Epithelial cell of esophagus (primary cell): ENCODE results near the gene MTHFS.

Experiments used
- DNase-seq: peaks from one replicate; pipeline ENCODE4 v3.0.0; 2010; ENCODE audit warnings: low read depth
- H3K4me3 ChIP-seq: 2 replicates; pipeline ENCODE4 v1.5.1; 2011; ENCODE audit warnings: mild to moderate bottlenecking, low read length, control low read depth
- CTCF ChIP-seq: IDR thresholded peaks from 2 replicates; pipeline ENCODE4 v1.5.1; 2011; ENCODE audit warnings: low read depth, mild to moderate bottlenecking, low read length, control low read depth, inconsistent platforms; ENCODE audit not compliant: insufficient read depth; ENCODE audit errors: missing control alignments

The MTHFS gene

DNA sequence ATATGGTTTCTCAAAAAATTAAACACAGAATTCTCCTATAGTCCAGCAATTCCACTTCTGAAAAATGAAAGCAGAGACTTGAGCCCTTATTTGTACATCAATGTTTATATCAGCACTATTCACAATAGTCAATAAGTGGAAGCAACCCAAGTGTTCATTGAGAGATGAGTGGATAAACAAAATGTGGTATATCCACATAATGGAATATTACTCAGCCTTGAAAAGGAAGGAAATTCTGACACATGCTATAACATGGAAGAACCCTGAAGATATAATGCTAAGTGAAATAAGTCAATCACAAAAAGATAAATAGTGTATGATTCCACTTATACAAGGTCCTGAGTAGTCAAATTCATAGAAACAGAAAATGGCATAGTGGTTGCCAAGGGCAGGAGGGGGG is 76.6 kb downstream of the MTHFS start:
- no peak for DNase-seq
- H3K4me3 ChIP-seq: no peak overlapping the region
- TF ChIP-seq CTCF: no peak

GRCh38 chr15:79816571-79816970 is 80.2 kb downstream of the MTHFS start:
- no peak overlapping the region for H3K4me3 ChIP-seq
- no peak for TF ChIP-seq CTCF
- DNase-seq: no peak

DNA sequence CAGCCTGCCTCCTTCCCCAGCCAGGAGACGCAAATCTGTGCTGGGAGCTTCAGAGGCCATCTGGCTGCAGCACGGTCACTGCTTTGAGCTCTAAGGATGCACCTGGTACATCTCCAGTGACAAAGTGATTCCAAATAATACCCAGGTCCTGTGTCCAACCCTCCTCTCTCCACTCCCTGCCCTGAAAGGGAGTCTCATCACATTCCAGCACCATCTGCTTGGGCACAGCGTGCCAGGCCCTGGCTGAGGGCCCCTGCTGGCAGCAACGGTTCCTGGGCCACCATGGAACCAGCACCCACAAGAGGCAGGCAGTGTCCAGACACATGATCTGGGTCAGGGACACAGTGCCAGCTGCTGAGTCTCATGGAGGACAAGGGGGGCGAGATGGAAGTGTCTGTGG is 81.3 kb downstream of the MTHFS start:
- no peak for DNase-seq
- H3K4me3 ChIP-seq: no peak overlapping the region
- TF ChIP-seq CTCF: no peak

- no peak for TF ChIP-seq CTCF
- DNase-seq: peak; percentile 28
- H3K4me3 ChIP-seq: no peak overlapping the region
These were observed 84.3 kb downstream of the MTHFS start for GRCh38 chr15:79812541-79812940.

DNA sequence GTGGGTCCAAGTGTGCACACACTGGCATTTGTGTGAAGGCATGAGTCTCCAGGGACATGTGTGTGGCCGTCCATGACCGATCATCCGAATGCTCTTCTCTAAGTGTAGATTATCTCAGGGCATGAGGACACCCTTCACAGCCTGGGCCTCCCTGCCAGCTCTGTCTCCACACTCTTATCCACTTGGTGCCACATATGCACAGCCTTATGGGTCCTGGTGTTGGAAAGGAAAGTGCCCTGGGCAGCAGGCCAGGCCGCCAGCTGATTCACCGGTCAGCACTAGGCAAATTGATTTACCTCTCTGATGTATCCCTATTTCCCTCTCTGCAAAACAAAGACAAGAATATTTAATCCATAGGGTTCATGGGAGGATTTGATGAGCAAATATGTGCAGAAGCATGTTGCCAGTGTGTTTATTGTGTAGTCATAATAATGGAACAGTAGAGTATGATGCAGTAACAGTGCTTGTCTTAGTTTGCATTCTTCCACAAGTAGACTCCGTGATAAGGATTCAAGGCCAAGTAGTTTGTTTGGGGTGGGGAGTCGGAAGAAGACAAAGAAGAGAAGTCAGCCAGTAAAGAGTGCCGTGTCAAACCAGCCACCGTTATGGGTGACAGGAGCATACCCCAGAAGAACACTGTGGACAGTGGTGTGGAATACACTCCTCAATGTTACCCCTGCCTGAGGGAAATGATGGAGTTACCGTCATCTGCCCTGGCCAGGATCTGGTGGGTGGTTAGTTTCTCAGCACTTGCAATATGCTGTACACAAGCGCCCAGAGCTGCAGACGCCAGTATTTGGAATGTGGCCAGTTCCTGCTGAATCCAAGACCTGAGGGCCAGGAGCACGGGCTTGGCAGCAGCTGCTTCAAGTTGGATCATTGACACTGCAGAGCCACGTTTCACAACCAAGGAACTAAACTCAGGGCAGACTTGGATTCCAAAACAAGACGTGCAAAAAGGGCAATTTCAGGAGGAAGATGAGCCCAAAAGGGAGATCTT is 85.1 kb downstream of the MTHFS start:
- TF ChIP-seq CTCF: no peak
- no peak overlapping the region for H3K4me3 ChIP-seq
- peak; percentile 78 for DNase-seq

GRCh38 chr15:79804838-79805237 is 92.0 kb downstream of the MTHFS start:
- TF ChIP-seq CTCF: no peak
- no peak overlapping the region for H3K4me3 ChIP-seq
- DNase-seq: no peak
